Inflammatory macrophage treated with lipopolysaccharide for 1 hour (primary cell): ENCODE measurements around the gene MAPK8IP3.
"Not testable (repeated sequence)": the region's sequence is repeated elsewhere in the genome, so short reads cannot be mapped to it uniquely, and the experiment has no call there.

Experiments
- DNase-seq, 2 donors: peaks; one replicate each; pipeline ENCODE4 v3.0.0-alpha.2; 2020 to 2022

Gene MAPK8IP3

DNA sequence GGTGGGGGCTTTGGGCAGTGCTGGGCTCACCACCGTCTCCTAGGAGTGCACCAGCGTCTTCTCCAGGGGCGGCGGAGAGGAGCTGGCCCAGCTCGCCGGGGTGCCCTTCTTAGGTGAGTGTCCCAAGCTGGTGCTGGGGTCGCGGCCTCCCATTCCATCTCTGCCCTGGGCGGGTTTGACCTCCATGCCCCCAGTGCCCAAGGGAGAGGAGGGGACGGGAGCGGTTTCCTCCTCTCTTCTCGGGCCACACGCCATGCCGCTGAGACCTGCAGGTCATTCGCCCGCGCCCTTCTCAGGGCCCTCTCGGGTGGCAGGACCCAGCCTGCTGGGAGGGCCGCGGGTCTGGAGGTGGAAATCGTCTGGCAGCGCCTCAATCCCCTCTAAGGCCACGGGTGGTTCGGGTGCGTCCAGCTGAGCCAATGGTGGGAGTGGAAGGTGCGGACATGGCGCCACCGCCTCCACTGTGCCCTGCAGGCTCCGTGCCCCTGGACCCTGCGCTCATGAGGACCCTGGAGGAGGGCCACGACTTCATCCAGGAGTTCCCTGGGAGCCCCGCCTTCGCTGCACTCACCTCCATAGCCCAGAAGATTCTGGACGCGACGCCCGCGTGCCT, 82.2 kb downstream of the MAPK8IP3 start:
- DNase-seq: no peak

DNA sequence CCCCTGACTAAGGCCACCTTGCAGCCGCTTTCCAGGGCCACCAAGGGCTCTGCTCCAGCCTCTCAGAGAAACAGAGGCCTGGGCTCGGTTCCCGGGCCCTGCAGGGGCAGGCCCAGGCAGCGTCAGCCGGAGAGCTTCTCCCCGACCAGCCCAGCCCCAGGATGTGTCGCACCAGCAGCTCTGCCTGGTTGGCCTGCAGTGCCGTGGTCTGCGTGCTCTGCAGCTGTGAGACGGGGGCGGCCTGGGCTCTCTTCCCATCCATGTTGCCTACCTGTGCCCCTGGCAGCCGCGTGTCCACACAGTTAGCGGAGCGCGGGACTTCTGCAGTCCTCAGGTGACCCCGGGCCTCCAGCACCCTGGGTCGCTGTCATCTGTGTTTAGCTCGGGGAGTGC, 82.7 kb downstream of the MAPK8IP3 start:
- DNase-seq: no peak

DNA sequence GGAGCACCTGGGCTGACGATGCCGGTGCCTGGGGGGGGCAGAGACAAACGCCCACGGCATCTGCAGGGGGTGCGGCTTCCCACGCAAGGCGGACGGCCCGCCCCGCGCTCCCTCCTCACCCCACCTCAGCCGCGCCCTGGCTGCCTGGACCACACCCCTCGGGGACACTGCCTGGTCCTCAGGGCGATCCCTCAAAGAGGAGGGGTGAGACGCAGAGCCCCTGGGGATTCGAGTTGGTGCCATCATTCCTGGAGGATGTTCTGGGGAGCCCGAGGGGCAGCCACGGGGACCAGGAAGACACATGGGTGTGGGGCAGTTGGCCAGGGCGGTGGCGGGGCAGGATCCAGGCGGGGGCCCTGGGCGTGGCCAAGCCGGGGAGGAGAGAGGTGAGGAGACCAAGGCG, 83.6 kb downstream of the MAPK8IP3 start:
- DNase-seq: no peak

DNA sequence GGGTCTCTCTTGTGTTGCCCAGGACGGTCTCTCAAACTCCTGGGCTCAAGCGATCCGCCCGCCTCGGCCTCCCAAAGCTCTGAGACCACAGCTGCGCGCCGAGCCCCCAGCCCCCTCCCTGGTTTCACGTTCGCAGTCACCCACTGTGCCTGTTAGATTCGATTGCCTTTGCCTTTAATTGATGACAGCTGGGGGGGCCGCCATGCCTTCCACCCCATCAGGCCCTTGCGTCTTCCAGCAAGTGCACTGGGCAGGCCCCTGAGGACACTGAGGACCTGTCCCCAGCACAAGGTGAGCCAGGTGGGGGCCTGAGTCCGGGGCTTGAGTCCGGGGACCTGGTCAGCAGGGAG, 84.2 kb downstream of the MAPK8IP3 start:
- DNase-seq: no peak

DNA sequence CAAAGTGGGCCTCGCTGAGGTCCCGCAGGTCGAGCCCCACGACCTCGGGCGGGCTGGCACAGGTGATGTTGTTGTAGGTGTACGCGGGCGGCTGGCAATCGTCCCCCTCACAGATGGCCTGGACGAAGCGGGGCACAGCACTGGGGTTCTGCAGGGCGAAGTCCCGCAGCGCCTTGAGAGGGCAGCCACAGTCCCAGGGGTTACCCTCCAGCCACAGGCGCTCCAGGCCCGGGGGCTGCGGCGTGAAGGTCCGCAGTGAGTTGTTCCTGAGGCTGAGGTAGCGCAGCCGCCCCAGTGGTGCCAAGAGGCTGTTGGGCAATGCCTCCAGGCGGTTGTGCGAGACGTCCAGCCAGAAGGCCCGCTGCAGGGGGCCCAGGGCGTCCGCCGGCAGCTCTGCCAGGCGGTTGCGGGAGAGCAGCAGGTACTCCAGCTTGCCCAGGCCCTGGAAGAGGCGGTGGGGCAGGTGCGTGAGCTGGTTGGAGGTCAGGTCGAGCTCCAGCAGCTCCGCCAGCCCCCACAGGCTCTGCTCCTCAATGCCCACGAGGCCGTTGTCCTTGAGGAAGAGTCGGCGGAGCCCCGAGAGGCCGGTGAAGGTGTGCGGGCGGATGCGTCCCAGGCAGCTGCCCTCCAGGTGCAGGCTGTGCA, 84.7 kb downstream of the MAPK8IP3 start:
- no peak for DNase-seq

DNA sequence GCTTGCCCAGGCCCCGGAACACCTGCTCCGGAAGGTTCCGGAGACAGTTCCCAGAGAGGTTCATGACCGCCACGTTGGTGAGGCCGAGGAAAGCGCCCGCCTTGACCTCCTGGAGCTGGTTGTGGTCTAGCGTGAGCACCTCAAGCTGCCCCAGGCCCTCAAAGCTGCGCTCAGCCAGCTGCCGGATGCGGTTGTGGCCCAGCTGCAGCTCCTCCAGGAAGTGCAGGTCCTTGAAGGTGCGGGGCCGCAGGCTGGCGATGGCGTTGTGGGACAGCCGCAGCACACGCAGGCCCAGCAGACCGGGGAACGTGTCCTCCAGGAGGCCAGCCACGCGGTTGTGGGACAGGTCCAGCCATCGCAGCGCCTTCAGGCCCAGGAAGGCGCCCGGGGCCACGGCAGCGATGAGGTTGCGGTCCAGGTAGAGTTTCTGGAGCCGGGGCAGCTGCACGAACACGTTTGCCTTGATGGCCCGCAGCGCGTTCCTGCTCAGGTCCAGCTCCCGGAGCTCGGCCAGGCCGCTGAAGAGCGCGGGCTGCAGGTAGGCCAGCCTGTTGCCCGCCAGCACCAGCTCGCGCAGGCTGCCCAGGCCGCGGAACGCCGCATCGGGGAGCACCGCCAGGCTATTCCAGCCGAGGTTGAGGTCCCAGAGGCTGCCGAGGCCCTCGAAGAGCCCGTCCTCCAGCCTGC, 85.4 kb downstream of the MAPK8IP3 start:
- no peak for DNase-seq

DNA sequence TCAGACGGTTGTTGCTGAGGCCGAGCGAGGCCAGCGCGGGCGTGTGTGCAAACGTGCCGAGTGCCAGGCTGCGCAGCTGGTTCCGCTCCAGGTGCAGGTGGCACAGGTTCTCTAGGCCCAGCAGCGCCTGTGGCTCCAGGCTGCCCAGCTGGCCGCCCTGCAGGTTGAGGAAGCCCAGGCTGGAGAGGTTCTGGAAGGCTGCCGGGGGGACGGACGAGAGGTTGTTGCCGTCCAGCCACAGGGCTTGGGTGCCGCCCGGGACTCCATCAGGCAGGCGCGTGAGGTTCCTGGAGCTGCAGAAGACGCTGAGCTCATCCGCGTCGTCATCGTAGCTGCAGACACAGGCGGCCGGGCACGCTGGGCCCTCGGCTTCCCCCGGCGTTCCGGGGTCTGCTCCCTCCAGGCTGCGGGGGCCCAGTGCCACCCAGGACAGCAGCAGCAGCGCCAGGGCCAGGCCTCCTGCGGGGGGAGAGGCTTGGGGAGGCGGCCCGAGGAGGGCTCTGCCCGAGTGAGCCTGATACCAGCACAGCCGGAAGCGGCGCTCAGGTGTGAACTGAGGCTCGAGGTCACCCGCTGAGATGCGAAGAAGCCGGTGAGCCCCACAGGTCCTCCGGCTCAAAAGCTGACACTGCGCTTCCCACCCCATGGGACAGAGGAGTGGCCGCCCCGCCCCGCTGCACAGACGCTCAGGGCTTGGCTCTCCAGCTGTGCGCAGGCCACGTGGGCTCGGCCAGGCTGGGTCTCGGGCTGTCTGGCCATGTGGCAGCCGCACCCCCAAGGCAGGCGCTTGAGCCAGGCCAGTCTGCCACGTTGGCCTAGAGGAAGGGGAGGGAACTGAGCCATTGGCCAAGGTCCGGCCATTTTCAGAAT, 86.2 kb downstream of the MAPK8IP3 start:
- DNase-seq: no peak

DNA sequence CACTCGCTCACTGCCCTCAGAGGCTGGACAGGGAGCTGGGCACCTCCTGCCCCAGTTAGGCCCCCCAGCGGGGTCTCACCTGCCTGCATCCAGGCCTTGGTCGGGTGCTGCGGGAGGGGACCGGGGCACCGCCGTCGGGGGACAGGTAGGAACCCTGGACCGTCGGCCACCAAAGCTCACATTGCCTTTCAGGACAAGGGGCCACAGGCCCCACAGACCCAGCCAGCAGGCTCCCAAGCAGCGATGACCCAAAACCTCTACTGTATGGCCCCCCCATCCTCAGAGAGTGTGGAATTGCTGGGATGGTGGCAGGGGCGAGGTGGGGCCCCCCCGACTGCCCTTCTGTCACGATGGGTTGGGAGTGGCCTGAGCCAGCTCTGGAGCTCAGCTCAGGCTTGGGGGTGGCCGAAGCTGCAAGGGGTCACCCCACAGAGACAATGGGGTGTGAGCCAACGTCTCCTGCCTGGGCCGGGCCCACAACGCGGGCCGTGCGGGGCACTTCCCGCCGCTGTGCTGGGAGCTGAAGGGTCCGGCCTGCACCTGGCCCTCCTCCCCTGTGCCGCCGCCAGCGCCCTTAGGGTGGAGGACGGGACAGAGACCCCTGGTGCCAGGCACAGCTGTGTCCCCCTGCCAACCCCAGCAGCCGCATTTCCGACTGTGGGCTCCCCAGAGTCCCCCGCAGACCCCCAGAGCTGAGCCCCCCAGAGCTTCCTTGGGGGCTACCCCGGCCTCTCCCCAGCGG, 87.0 kb downstream of the MAPK8IP3 start:
- DNase-seq: no peak

DNA sequence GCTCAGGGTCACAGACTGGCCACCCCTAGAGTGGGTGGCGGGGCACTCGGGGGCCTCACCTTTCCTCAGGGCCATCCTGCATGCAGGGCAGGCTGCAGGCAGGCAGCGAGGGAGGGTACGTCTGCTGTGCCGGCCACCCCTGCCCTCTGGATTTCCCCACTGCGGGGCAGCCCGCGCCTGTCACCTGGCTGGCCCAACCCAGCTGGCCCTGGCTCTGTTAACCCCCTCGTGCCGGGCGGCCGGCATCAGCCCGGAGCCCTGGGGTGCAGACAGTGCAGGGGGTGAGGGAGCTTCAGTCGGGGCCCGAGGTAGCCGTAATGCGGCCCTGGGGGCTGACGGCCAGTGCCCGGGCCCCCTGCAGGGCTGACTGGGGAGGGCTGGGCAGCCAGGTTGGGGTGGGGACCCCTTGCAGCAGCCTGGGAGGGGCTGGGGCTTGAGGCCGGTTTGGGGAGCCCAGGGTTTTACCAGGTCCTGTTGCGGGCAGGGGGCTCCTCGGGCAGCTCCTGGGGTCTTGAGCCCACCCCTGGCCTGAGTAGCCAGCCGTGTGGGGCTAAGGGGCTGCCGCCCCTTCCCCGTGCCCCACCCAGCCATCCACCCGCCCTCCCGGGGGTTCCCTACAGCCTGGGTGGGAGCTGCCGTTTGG, 87.7 kb downstream of the MAPK8IP3 start, which contains the start of gene IGFALS:
TSS of gene IGFALS (minus strand) at position 128 of the 643 bp plus-strand sequence. CDS start at position 75, 53 bp downstream.
- DNase-seq: no peak

DNA sequence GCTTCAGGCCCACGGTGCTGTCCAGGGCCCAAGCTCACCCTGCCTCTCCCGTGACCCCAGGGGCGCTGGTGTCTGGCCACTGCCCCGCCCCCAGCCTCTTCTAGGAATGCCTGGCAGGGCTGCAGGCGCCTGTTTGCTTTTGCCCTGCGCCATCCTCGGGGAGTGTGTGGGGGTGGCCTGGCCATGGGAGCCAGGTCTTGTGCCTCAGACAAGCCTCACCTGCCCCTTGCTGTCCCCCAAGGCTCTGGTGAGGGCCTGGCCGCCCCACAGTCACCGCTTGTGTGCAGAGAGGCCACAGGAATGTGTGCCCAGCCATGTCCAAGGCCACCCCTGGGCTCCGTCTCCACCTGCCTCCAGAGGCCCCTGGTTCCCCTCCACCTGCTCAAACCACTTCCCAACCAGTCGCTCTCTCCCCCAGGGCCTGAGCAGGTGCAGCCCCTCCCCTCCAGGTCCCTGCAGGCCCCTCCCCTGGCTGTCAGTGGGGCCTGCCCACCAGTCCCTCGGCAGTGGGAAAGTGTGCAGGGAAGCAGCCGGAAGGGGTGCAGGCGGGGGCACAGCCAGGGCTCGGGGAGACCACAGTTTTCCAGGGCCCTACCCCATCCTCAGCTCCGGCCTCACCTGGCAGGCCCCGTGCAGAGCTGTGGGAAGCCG, 88.4 kb downstream of the MAPK8IP3 start:
- DNase-seq: no peak

DNA sequence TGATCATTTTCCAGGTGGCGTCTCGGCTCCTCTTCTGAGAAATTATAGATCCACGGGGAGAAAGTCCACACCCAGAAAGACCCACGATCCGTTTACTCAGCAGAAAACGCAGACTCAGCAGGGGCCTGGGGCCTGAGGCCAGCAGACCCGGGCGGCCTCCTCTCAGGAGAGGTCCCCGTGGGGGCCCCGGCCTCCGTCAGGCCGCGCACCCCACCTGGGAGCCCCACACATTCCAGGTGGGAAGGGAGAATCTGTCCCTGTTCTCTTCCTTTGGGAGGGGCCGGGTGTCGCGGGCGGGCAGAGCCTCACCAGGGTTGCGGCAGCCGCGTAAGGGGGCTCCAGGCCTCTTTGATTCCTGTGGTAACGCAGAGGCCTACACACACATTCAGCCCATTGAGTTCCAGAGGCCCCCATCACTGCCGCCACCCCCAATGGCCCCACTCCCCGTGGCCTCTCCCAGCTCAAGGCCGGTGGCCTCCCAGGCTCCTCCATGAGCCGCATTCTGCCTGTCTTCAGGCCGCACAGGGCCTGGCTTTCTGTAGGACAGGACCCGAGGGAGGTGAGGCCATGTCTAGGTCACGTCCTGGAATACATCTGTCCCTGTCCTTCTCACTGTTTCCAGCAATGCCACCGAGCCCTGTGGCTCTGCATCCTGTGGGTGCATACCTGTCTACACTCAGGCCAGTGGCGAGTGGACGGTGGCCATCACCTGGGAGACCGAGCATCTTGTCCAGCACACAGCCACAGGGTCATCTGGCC, 89.1 kb downstream of the MAPK8IP3 start:
- DNase-seq: no peak

DNA sequence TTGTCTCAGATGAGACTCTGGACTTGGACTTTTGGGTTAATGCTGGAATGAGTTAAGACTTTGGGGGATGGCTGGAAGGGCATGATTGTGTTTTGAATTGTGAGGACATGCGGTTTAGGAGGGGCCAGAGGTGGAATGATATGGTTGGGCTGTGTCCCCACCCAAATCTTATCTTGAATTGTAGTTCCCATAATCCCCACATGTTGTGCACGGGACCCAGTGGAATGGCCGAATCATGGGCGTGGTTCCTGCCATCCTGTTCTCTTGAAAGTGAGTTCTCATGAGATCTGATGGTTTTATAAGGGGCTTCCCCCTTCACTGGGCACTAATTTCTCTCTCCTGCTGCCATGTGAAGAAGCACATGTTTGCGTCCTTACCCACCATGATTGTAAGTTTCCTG, 93.3 kb downstream of the MAPK8IP3 start:
- not testable (repeated sequence) for DNase-seq

DNA sequence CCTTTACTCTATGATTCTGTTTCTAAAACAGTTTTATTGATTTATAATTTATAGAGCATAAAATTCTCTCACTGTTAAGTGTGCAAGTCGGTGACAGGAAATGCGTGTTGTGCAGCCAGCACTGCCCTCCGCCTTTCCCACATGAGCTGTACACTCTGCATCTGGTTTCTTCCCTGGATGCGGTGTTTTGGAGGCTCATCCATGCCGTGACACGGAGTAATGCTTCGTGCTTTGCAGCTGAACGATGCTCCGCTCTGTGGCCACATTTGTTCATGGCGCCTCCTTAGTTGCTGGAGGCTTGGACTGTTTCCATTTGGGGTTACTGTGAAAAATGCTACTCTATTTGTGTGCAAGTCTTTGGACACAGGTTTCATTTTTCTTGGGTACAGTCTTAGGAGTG, 94.7 kb downstream of the MAPK8IP3 start:
- DNase-seq: no peak

DNA sequence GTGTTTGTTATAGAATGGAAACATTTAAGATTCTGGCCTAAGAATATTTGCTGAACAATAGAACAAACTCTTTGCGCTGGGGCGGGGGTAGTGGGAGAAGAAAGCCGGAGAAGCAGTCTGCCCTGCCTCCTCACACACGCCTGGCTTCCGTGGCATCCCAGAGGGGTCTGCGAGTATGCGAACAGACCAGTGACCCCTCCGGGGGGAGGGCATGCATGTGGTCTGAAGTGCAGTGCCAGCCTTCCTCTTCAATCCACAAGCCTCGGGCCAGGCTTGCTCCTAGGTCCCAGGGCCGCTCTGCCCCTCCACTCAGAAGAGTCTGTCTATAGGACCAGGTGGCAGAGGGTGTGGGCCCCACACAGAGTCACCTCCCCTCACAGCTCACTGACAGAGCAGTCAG, 101.6 kb downstream of the MAPK8IP3 start:
- DNase-seq: no peak

DNA sequence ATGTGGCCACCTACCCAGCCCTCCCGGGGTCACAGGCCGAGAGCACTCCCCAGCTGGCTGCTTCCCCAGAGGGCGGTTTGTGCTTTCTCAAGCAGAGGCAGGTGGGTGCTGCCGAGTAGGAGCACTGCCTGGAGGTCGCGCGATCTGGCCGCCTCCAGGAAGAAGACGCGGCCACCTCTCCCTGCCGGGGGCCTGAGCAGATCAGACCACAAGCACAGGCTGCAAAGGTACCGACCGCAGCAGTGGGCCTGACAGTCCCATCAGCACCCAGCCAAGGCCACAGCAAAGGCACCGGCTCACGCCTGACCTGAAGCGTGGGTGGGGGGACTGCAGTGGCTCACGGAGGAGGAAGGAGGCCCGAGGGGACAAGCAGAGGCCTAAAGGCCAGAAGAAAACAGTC, 102.7 kb downstream of the MAPK8IP3 start:
- no peak for DNase-seq

DNA sequence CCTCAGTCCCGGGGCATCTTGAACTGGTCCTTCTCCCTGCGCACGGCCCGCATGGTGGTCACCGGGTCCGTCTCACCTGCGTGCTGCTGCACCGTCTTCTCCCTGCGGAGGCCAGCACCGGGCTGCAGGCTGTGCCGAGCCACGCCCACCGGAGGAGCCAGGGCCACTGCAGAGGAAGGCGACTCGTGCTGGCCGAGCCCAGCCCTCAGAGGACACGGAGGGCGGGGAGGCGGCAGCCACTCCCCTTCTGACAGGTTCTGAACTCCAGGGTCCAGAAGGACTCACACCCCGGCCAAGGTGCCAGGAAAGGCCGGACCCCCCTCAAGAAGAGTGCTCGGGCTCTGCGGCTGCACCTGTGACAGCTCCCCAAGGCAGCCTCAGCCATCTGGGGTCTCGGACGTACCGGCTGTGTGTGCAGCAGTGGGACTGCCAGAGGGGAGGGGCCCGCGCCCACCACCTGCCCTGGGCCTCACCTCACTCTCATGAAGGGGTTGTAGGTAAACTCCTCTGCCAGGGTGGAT, 103.3 kb downstream of the MAPK8IP3 start:
- no peak for DNase-seq

DNA sequence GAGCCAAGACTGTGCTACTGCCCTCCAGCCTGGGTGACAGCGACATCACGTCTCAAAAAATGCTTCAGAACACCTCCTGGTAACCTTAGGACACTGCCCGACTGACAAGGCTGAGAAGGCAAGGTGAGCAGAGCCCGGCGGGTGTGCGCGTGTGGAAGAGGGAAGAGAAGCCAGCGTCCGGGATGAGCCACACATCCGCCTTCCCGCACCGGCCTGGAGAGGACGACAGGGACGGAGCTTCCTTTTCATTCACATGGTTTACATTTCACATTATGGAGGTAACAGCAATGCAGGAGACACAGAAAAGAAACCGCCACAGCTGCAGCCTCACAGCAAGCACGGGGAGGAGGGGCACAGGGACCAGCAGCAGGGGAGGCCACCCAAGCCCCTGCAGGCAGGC, 104.1 kb downstream of the MAPK8IP3 start:
- no peak for DNase-seq

DNA sequence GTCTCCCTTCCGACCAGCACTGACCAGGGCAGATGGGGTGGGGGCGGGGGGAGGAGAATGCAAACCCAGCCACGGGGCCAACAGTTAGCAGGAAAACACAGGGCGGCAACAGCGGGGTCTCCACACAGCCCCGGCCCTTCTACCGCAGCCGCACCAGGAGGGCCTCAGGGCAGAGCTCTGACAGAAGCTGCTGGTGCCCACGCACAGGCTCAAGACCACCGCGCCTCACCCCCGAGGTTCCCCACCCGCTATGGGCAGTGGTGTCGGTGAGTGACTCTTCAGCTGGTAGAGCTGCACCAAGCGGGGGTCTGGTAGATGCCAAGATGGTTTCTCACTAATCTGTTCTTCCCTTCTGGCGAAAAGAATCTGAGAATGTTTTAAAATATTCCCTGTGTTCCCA, 104.5 kb downstream of the MAPK8IP3 start:
- no peak for DNase-seq

DNA sequence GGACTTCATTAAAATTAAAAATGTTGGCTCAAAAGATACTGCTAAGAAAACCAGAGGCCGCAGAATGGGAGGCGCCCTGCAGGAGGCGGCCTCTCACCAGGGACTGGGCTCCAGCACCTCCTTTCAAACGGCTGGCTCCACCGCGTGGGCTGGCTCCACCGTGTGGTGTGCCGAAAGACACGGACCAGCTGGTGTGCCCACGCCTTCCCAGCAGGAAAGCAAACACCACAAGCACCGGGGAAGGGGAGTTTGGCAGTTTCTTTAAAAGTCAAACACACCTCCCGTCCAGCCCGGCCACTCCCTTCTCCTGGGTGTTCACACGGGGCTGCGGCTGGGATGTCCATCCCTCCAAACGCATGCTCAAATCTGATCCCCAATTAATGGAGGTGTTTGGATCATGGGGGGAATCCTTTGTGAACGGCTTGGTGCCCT, 106.8 kb downstream of the MAPK8IP3 start:
- DNase-seq: peak; percentile 51 to 64

DNA sequence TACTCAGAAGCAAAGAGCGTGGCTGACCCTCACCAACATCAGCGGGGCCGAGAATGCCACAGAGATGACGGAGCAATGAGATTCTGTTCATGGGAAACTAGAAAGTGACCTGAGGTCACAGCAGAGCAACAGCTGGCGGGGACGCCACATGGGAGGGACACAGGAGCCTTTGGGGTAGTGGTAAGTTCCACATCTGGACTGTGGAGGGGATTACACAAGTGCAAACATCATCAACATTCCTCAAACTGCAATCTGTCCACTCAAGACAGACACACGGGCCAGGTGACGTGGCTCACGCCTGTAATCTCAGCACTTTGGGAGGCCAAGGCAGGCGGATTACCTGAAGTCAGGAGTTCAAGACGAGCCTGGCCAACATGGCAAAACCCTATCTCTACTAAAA, 109.5 kb downstream of the MAPK8IP3 start:
- DNase-seq: no peak
